ENCODE measurements around the gene MPG.

The MPG gene

DNA sequence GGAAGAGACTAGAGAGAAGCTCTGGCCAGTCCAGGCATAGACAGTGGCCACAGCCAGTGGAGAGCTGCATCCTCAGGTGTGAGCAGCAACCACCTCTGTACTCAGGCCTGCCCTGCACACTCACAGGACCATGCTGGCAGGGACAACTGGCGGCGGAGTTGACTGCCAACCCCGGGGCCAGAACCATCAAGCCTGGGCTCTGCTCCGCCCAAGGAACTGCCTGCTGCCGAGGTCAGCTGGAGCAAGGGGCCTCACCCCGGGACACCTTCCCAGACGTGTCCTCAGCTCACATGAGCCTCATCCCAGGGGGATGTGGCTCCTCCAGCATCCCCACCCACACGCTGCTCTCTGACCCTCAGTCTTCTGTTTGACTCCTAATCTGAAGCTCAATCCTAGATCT is 8.8 kb upstream of the MPG start:
- TF ChIP-seq ZFX (IDR thresholded peaks at IDR 0.05), result no peak
- TF ChIP-seq, protein P1, sequence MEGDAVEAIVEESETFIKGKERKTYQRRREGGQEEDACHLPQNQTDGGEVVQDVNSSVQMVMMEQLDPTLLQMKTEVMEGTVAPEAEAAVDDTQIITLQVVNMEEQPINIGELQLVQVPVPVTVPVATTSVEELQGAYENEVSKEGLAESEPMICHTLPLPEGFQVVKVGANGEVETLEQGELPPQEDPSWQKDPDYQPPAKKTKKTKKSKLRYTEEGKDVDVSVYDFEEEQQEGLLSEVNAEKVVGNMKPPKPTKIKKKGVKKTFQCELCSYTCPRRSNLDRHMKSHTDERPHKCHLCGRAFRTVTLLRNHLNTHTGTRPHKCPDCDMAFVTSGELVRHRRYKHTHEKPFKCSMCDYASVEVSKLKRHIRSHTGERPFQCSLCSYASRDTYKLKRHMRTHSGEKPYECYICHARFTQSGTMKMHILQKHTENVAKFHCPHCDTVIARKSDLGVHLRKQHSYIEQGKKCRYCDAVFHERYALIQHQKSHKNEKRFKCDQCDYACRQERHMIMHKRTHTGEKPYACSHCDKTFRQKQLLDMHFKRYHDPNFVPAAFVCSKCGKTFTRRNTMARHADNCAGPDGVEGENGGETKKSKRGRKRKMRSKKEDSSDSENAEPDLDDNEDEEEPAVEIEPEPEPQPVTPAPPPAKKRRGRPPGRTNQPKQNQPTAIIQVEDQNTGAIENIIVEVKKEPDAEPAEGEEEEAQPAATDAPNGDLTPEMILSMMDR (conservative IDR thresholded peaks at IDR 0.05), result no peak
- peak overlapping the region; percentile 91; the same call in 1 of the 2 replicates for H3K27ac ChIP-seq

DNA sequence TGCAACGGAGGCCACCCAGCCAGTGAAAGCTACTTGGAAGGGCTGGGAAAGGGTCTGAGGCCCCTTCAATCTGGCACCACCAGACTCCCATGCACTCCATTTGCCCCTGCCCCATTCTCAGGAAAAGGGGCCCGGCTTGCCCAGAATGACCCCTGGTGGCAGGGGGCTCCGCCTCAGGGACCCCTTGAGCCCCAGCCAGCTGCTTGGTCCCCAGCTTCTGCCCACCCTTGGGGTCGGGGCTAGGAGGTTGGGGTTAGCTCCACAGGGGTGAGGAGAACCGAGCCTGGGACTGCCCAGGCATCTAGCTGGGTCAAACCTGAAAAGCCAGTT is 6.8 kb upstream of the MPG start:
- TF ChIP-seq ZFX (IDR thresholded peaks at IDR 0.05), result no peak
- TF ChIP-seq, protein P1 (conservative IDR thresholded peaks at IDR 0.05), result no peak

DNA sequence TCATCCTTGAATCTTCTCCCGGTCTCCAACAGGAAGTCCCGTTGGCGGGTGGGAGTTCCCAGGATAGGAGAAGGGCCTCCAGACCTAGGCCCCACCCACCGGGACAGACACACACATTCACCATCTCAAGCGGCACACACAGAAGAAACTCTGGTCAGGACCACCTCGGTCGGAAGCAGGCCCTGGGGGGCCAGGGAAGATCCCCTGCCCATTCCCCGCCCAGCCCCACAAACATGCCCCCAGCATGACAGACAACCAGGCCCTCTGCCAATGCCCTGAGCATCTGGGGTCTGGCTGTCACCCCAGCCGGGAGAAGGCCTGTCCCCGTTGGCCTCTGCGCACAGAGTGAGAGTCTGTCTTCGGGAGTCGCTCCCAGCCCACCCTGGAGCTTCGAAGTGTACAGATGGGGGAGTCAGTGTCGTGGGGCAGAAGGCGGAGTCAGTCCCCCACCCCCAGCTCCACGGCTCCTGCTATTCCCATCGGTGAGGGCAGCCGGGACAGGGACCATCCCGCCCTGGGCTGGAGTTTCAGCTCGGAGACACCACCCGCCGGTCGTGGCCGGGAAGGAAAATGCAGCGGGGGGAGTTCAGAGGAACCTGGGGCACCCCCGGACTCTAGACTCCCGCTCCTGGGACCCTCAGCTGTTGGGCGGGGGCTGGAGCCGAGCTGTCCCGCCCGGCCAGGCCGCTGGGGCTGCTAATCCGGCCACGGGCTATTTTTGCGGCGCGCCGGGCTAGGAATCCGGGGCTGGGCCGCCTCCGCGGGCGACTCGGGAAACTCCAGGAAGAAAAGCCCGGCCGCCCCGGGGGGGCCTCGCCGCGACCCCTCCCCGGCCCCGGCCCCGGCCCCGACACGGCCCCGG is 6.3 kb upstream of the MPG start:
- peak overlapping the region; percentile 91 for H3K27ac ChIP-seq
- TF ChIP-seq, protein P1 (conservative IDR thresholded peaks at IDR 0.05), result no peak
- peak; percentile 67; the same call in 1 of the 2 replicates for TF ChIP-seq ZFX (IDR thresholded peaks at IDR 0.05)

More for the DNA sequence above, 6.8 kb upstream of the MPG start:
- peak overlapping the region; percentile 91 for H3K27ac ChIP-seq

DNA sequence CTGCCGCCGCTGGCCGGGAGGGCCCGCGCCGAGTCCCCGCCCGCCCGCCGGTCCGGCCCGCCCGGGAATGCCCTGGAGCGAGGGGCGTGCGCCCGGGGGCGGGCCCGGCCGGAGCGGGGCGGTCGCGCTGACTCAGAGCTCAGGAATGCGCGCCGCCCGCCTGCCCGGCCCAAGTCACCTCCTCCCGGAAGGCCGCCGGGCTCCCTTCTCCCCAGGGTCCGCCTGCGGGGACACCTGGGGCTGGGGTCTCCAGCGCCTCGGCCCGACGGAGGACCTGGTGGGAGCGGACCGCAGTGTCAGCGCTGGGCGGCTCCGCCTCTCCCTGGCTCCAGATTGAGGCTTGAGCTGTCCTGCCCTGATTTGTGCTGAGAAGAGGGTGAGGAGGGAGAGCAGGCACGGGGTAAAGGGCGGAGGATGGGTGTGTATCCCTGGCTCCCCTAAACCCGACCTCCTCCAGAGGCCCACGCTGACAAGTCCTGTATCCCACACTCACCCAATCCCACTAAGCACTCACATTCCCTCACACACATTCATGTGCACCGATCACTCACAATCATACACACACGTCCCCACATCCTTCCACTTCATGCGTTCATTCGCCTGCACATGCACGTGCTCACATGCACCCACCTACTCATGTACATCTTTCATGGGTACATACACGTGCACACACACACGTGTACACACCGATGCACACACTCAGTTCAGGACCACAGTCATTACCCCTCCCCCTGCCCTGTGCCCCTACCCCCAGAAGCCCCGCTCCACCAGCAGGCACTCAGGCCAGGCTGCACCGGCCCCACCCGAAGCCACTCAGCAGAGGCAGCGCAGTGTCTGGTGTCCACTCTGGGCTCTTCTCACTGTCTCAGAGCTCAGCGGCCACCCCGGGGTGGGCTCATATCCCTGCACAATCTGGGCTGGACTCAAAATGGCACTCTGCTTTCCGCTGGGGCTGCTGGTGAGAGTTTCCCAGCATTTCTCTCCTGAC is 5.2 kb upstream of the MPG start, which contains the start of gene RHBDF1:
Gene RHBDF1 (minus strand): TSS at position 71 of the 988 bp plus-strand sequence. CDS start 7,616 bp downstream, outside the sequence.
- TF ChIP-seq ZFX (IDR thresholded peaks at IDR 0.05), result no peak
- TF ChIP-seq, protein P1 (conservative IDR thresholded peaks at IDR 0.05), result no peak
- H3K27ac ChIP-seq, result peak within 1 kb of the TSS; percentile 91

DNA sequence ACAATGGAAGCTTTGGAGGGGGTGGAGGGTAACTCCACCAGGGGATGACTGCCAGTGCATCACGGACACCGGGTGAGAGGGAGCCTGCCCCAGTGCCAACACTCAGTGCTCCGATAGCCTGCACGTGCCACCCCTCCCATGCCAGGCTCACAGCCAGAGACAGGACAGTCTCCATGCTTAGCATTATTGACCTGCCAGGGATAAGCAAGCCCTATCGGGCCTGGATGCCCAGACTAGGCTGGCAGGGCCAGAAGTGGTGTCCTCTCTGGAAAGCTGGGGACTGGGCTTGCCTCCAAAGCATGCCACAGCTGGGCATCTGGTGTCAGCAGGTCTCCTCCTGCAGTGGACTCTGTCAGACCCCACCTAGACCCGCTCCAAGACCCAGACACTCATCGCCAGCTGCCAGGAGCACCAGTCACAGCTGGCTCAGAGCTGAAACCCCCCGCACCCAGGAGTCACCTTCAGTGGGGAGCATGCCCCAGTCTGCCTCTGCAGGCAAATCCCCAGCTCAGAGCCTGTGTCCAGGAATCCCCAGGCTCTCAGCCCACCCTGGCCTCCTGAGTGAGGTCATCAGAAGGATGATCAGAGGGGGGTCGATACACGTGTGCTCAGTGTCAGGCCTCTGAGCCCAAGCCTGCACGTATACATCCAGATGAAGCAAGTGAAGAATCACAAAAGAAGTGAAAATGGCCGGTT is 3.8 kb upstream of the MPG start:
- peak overlapping the region; percentile 91; the same call in 1 of the 2 replicates for H3K27ac ChIP-seq

DNA sequence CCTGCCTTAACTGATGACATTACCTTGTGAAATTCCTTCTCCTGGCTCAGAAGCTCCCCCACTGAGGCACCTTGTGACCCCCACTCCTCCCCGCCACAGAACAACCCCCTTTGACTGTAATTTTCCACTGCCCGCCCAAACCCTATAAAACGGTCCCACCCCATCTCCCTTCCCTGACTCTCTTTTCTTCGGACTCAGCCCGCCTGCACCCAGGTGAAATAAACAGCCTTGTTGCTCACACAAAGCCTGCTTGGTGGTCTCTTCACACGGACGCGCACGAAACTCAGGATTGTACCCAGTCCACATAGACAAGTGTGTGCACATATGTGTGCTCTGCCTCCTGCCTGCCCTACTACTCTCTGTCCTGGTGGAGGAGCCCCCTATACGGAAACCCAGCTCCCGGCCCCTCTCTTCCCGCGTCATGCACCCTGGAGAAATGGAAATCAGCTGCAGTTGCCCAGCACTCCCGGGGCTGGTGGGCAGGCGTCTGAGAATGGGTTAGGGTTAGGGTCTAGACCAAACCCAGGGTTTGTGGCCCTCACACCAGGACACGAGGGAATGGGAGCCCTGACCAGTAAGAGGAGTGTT is 3.2 kb upstream of the MPG start:
- TF ChIP-seq ZFX (IDR thresholded peaks at IDR 0.05), result no peak
- TF ChIP-seq, protein P1 (conservative IDR thresholded peaks at IDR 0.05), result no peak
- no peak overlapping the region for H3K27ac ChIP-seq

More for the DNA sequence above, 3.8 kb upstream of the MPG start:
- TF ChIP-seq, protein P1 (conservative IDR thresholded peaks at IDR 0.05), result no peak
- TF ChIP-seq ZFX (IDR thresholded peaks at IDR 0.05), result no peak
